Uterus (tissue), 2 donors: ENCODE data around the gene RCHY1.

Experiments used
- CTCF ChIP-seq, 4 experiments: fragments of 200-600 bp in 2 of 4; fragments of 450-650 bp in 2 of 4; sonication (generic) in 2 of 4; IDR thresholded peaks; one replicate each; pipeline ENCODE4 v1.5.1; 2016 to 2019; ENCODE audit warnings: antibody characterized with exemption in 4 of 4, mild to moderate bottlenecking in 2 of 4, moderate library complexity in 1 of 4
- POLR2A ChIP-seq, 2 donors: fragments of 450-650 bp; IDR thresholded peaks; one replicate each; pipeline ENCODE4 v1.6.1; 2016; ENCODE audit warnings: antibody characterized with exemption in 2 of 2, mild to moderate bottlenecking in 1 of 2, moderate library complexity in 1 of 2

DNA sequence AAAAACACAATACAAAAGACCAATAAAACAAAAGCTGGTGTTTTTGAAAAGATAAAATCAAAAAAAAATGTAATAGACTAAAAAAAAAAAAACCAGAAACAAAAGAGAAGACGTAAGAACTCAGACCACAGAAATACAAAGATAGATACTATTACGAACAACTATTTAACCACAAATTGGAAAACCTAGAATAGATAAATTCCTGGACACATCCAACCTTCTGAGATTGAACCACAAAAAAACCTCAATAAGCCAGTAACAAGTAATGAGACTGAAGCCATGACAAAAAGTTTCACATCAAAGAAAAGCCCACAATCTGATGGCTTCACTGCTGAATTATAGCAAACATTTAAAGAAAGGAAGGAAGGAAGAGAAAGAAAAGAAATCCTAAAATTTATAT lies 16.2 kb downstream of the RCHY1 start:
- TF ChIP-seq CTCF (IDR thresholded peaks at IDR 0.05) (no peak), POLR2A (IDR thresholded peaks at IDR 0.05) (no peak)
